Stimulated activated CD4-positive, alpha-beta T cell treated with anti-CD3 and anti-CD28 coated beads, TNF-alpha, amount 100 ng/mL, for 1 hour (primary cell): ENCODE results near the gene SOCS1.

Experiments
- DNase-seq, 3 donors: peaks; one replicate each; pipeline ENCODE4 v3.0.0-alpha.2; 2020; ENCODE audit warnings: low read depth in 3 of 3, low spot score in 1 of 3

The SOCS1 gene

DNA sequence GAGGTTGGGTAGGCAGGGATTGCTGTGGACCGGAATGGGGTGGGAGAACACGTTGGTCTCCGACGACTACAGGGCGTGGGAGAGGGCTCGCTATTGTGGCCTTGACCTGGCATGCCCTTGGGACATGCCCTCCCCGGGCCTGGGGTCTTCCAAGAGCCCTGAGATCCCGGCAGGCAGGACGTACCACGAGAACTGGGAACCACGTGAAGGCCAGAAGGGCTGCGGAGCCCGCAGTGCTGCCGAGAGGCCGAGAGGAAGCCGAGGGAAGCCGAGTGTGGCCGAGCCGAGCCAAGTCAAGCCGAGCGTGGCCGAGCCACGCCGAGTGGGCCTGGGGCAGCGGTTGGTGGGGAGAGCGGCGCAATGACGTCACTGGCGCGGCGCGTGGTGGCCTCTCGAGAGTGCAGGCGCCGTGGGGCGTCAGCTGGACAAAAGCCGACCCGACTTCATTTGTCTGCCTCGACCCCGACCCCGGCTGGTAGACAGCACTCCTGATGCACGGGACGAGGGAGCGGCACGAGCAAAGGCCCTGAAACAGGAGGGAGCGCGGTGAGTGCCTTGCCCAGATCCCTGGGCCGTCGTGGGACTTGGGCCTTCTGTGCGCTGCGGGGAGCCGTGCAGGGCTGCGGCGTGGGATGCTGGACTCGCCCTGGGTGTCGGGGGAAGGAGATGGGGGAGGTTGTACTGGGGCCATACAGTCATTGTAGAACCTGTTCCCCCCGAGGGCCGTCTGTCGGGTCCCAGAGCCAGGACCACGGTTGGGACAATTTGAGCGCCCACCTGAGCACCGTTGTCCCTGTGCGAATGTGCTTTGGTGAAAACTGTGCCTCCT lies 6.6 kb downstream of the SOCS1 start:
- no peak for DNase-seq

DNA sequence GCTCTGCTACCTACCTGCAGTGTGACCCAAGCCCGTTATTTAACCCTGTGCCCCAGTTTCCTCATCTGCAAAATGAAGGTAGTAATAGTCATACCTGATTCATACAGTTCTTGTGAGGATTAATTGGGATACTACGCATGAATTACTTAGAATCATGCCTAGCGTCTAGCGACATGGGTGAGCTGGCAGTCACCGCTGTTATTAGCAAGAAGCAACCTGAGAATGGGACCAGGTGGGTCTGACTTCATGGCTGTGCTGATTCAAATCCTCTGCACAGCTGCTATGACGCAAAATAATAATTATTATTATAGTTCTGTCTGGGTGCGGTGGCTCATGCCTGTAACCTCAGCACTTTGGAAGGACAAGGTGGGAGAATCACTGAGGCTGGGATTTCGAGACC lies 7.9 kb downstream of the SOCS1 start:
- DNase-seq: no peak

DNA sequence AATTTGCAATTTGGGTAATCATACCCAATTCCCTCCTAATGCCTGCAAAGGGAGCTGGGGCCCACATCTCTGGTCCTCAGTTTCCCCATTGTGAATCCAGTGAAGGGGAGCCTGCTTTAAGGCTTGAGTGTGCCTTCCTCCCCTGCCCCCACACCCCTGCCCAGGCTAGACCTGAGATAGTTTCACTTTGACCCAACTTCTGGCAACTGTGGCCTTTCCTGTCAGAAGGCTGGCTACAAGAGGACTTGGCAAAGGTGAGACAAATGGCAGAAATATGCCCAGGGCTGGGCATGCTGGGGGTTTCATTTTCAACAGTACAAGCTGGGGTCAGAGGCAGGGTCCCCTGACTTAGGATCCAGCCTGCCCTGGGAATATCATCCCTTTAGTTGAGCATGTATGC lies 10.0 kb downstream of the SOCS1 start:
- no peak for DNase-seq

DNA sequence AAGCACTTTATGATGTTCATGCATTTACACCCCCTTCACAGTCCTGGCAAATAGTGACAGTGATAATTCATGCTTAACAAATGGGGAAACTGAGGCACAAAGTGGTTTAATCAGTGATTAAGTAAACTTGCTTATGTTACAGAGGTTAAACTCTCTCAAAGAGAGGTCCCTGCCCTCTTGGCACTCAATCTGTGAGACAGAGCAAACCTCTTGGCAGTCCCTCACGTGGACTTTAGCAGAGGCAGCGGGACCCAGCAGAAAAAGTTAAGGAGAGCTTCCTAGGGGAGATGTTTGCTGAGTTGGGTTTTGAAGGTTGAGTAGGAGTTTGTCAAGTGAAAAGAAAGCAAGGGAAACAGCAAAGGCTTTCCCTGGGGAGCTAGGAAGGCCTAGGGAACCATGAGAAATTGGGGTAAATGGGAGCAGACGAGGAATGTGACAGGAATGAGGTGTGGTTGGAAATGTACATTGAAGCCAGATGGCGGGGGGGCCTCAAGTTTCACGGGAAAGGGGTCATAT lies 10.7 kb downstream of the SOCS1 start:
- DNase-seq: no peak

DNA sequence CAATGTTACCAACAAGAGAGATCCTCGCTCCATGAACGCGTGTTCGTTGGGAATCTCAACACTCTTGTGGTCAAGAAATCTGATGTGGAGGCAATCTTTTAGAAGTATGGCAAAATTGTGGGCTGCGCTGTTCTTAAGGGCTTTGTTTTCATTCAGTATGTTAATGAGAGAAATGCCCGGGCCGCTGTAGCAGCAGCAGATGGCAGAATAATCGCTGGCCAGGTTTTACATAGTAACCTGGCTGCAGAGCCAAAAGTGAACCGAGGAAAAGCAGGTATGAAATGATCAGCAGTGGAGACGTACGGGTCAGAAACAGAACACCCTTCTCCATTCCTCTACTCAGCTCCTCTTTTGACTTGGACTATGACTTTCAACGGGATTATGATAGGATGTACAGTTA lies 13.3 kb downstream of the SOCS1 start:
- DNase-seq: no peak

DNA sequence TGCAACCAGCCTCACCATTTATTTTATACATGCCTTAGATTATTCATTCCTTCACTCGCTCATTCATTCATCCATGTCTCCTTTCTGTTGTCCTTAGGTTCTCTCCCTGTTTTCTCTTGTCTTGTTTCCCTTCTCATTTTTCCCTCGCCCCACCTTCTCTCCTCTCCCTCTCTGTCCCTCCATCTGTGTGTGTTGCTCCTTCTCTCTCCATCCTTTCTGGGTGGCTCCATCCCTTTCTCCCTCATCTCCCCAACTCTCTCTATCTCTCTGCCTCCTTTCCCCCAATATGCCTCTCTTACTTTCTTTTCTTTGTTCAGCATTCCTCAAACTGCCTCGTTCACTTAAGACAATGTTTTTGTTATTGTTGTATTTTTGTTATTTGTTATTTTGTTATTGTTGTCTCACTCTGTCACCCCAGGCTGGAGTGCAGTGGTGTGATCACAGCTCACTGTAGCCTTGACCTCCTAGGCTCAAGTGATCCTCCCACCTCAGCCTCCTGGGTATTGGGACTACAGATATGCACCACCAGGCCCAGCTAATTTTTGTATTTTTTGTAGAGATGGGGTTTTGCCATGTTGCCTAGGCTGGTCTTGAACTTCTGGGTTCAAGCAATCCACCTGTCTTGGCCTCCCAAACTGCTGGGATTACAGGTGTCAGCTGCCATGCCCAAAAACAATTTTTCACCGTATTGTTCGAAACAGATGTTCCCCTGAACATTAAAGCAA lies 14.4 kb downstream of the SOCS1 start:
- DNase-seq: no peak

DNA sequence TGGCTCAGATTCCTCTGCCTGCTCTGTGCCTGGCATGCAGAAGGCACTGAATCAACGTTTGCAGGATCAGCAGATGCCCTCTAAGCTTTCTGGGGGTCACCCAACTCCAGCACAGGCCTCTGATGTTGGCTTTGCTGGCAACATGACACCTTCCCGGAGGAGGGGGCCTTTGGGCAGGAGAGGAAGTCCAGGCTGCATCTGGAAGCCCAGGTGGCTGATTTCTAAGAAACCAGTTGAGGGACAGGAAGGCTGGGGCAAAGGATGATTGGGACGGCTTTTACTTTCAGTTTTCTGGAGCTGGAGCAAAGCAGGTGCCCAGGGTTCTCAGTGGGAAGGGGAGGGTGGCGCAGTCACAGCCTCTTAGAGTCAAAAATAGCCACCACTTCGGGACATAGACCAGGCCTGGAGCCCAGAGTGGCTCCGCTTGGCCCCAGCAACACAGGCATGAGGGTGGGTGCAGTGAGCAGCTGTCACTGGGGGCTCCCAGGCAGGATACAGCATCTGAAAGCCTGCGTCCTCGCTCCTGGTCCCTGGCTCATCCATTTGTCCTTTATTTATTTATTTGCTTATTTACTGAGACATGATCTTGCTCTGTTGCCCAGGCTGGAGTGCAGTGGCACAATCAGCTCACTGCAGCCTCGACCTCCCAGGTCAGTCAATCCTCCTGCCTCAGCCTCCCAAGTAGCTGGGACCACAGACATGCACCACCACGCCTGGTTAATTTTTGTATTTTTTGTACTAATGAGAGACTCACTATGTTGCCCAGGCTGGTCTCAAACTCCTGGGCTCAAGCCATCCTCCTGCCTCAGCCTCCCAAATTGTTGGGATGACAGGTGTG lies 15.1 kb downstream of the SOCS1 start:
- no peak for DNase-seq

DNA sequence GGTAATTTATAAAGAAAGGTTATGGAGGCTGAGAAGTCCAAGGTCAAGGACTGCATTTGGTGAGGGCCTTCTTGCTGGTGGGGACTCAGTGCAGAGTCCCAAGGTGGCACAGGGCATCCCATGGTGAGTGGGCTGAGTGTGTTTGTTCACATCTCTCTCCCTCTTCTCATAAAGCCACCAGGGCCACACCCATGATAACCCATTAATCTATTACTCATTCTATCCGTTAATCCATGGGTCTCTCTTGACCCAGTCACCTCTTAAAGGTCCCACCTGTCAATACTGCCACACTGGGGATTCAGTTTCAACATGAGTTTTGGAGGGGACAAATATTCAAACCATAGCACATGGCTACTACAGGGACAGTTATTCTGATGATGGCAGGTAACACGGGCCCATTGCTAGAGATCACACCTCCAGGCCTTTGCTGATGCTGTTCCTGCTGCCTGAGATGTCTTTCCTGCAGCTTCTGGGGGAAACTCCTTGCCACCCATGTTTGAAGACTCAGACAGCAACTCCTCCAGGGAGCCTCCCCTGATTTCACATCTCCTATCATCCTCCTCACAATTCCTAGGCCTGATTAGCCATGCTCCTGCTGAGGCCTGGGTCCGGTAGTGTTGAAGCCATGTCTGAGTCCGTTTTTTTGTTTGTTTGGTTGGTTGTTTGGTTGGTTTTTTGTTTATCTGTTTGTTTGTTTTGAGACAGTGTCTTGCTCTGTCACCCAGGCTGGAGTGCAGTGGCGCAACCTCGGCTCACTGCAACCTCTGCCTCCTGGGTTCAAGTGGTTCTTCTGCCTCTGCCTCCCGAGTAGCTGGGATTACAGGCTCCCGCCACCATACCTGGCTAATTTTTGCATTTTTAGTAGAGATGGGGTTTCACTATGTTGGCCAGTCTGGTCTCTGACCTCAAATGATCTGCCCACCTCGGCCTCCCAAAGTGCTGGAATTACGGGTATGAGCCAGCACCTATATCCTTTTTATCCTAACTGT lies 16.1 kb downstream of the SOCS1 start:
- no peak for DNase-seq

DNA sequence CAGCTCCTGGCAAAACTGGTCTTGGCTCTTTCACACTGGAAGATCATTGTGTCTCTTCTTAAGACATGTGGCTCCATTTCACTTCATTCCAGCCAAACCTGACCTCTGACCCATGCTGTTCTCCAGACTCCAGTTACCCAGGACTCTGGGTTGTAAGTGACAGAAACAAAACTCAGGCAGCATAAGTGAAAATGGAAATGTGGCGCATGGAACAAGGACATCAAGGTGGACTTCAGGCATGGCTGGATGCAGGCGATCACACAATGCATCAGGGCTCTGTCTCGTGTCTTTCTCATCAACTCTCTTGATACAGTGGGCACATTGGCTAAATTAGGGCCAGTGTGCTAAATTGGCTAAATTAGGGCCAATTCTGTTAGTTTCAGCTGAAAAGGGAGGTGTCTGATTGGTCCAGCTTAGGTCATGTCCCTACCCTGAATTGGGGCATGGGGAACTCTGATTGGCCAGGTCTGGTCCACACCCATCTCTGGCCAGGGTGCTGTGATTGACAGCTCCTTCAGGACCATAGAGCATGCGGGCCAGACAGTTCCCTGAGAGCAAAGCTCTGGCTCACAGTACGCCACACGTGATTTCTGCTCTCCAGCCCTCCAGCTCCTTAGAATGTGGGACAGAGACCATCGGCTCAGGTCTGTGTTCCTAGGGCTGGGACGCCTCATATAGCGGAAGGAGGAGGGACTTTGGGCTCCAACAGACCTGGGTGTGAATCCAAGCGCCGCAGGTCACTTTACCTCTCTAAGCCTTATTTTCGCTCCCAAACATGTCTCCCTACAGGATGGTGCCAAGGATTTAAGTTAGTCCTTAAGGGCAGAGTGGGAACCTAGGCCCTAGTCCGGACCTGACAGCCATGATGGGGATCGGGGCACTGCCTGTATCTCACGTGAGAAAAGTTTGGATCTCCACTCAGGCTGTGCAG lies 17.5 kb downstream of the SOCS1 start:
- DNase-seq: no peak

DNA sequence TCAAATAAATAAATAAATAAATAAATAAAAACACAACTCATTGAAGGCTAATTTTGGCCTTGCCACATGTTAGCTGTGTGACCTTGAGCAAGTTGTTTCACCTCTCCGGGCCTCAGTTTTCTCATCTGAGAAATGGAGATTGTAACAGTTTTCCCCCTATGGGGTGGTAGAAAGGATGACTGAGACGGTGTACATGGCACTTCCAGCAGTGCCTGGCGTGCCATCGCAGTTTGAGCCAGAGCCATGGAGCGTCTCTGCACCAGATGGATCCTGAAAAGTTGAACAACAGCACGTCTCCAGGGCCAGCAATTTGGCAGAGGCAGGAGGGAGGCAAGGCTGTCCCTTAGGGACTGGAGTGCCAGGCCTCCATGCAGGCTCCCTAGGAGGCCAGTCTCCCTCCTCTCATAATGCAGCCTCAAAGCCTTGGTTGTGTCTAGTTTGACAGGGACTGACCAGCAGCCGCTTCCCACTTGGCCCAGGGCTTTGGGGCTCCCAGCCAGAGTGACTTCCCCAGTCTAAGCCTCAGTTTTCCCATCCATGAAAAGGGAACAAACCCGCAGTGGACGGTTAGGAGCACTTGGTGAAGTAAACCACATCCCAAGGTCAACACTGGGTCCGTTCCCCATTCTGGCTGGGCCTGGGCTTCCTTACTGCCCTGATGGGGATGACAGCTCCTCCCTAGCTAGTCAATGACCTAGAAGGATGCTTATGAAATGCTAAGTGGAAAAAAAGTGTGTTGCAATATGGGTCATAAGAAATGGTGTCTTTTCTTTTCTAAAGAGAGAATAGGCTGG lies 19.3 kb downstream of the SOCS1 start:
- no peak for DNase-seq

DNA sequence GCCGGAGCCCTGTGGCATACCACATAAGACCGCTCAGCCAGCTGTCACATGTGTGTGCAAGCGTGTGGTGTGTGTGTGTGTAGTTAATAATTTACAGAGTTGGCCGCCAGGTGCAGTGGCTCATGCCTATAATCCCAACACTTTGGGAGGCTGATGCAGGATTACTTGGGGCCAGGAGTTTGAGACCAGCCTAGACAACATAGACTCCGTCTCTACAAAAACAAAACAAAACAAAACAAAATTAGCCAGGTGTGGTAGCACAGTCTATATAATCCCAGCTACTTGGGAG lies 20.4 kb downstream of the SOCS1 start:
- DNase-seq: no peak

DNA sequence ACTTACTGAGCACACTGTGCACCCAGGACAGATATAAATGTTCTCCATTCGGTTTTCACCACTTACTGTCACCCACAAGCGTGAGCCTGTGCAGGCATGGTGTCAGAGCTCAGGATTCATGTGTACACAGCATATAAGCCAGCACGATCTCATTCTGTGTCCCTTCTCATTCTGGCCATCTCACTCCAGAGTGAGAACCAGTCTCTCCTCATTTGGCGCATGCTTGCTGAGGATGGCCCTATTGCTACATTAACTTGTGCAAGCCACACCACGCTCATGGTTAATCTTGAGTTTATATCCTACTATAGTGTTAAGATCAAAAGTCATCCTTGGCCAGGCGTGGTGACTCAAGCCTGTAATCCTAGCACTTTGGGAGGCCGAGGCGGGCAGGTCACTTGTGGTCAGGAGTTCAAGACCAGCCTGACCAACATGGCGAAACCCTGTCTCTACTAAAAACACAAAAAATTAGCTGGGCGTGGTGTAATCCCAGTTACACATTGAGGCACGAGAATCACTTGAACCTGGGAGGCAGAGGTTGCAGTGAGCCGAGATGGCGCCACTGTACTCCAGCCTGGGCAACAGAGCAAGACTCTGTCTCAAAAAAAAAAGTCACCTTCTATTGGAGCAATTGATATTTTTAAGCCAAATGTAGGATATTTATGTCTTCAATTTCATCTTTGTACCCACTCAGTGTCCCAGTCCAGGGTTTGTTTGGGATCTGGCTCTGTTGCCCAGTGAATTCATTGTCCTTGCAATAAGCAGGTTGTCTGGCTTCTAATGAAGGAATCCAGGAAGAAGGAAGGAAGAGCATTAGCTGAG lies 20.9 kb downstream of the SOCS1 start:
- no peak for DNase-seq

DNA sequence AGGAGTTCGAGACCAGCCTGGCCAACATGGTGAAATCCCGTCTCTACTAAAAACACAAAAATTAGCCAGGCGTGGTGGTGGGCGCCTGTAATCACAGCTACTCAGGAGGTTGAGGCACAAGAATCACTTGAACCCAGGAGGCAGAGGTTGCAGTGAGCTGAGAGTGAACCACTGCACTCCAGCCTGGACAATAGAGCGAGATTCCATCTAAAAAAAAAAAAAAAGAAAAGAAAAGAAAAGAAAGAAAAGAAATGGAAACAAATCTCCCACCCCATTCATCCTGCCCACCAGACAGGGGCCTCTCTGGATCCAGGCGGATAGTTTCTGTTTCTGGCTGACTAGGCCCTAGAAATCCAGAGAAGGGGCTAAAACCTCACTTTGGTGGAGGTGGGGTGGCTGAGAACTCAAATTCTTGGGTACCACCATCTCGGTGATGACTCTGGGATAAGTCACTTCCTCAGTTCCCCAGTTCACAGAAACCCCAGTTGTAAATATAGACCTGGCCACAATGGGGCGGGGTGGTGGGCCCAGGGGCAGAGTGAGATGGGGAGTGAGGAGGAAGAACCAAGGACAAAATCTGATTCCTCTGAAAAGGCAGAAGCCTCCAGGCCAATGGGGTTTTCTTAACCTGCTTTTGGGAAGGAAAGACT lies 22.2 kb downstream of the SOCS1 start:
- DNase-seq: peak in 1 of 3 donors; percentile 56

DNA sequence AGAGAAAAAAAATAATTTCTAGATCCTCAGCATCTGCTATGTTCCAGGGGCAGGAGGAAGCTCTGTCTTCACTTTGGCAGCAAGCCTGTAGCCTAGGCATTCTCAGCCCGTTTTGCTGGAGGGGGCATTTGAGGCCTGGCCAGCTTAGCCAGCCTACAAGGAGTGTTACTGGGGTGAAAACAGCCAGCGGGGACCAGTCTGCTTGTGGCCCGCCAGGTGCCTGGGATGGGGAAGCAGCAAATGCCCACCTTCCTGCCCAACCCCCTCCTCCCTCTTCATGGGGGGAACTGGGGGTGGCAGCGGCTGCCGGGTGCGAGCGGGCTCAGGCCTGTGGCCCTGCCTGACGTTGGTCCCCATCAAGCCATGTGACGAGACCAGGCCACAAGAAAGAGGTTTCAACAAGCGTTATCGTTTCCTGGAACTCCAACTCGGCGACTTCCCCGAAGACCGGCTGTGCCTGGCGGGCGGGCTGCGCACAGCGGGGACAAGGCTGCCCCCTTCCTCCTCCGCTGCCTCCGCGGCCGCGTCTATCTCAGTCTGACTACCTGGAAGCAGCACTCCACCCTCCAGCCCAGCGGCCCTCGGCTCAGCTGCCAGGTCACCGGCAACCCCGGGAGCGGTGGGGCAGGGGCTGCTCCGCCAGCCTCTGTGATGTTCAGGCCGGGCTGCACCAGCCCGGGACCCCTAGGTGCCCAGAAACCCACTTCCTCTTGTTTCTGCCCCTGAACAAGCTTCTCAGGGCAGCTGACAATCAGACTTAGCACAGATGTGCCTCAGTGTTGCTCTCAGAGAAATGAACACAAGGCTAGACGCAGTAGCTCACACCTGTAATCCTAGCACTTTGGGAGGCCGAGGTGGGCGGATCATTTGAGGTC lies 22.9 kb downstream of the SOCS1 start:
- peak; percentile 51 to 70 (median 54) for DNase-seq

DNA sequence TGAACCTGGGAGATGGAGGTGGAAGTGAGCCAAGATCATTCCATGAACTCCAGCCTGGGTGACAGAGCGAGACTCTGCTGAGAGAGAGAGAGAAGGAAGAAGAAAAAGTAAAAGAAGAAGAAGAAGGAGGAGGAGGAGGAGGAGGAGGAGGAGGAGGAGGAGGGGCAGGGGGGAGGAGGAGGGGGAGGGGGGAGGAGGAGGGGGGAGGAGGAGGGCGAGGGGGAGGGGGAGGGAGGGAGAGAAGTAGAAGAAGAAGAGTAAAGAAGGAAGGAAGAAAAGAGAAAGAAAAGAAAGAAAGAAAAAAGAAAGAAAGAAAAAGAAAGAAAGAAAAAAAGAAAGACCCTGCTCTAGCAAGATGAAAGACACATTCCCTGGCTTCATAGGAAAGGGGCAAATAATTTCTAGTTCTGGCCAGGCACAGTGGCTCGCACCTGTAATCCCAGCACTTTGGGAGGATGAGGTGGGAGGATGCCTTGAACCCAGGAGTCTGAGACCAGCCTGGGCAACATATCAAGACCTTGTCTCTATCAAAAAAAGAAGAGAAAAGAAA lies 23.6 kb downstream of the SOCS1 start:
- no peak for DNase-seq

DNA sequence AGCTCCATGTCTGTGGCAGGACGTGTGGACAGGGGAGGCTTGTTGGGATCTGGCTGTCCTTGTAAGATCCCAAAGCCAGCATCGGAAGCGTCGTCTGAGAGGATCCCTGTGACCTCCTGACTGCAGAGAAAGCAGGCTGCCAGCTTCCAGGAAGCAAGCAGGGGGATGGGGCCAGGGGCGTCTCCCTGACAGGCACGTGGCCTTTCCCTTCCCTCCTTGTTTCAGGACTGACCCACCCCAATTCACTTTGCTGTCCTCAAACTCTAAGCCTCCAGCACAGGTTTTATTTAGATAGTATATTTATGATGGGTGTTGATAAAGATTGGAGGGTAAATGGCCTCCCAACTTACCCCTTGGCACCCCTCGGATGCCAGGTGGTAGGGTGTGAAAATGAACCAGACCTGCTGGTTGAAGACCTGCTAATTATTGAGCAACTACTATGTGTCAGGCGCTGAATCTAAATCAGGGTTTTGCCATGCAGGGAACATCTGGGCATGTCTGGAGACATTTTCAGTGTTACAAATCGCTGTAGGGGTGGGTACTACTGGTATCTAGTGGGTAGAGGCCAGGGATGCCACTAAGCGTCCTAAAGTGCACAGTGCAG lies 24.5 kb downstream of the SOCS1 start:
- DNase-seq: no peak
